G401 (cell line): ENCODE data around the gene TYSND1. TPM values are rescaled to one million over a fixed set of nuclear protein-coding genes. Genes with fewer than 3 reads are reported as not detected.
"Not testable (repeated sequence)": the region's sequence is repeated elsewhere in the genome, so short reads cannot be mapped to it uniquely, and the experiment has no call there.

Experiments
- DNase-seq: peaks from one replicate; pipeline ENCODE4 v3.0.0-alpha.2; 2015; ENCODE audit warnings: low spot score
- in situ Hi-C: cut with HindIII; loops from 2 replicates; pipeline ENCODE4 v1.10.0; 2016; ENCODE audit warnings: low sequenced_read_pairs, mixed read lengths
- total RNA-seq: library from RNA; depleted of rRNA; stranded (reverse); fragments of >200 nt; shearing (Covaris generic); gene quantifications from 2 replicates; pipeline ENCODE4 v1.2.3, GENCODE V29; 2014

TYSND1 gene
- total RNA-seq, 1 experiment from 2014 or later = 30.4 TPM

DNA sequence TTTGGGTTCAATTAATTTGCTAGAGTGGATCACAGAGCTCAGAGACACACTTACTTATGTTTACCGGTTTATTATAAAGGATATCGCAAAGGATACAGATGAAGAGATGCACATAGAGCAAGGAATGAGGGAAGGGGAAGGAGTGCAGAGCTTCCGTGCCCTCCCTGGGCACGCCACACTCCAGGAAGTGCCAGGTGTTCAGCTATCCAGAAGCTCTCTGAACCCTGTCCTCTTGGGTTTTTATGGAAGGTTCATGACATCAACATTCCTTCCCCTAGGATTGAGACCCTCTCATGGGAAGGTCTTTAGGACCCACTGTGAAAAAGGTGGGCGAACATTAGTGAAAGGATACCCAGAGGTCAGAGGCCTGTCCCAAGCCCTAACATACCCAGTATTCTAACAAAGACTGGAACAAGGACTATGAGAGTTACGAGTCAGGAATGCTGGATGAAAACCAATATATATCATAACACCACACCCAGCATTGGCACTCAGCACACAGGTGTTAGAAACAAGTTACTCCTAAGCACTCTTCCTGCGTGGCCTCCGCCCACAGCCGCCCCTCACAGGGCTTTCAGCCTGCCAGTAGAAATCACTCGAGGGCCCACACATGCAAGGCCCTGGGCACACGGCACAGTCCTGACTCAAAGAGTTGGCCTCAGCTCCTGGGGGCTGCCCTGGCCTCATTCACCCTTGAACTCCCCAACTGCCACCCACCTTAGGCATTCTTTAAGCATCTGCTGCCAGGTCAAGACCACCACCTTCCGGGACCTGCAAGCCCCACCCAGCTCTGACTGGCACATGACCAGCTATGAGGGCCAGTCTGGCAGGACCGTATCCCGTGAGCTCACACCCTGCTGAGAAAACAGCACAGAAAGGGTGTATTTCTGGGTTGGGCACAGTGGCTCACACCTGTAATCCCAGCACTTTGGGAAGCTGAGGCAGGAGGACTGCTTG, 8.3 kb downstream of the TYSND1 start:
- no peak for DNase-seq
- in situ Hi-C loops = no loop called here

DNA sequence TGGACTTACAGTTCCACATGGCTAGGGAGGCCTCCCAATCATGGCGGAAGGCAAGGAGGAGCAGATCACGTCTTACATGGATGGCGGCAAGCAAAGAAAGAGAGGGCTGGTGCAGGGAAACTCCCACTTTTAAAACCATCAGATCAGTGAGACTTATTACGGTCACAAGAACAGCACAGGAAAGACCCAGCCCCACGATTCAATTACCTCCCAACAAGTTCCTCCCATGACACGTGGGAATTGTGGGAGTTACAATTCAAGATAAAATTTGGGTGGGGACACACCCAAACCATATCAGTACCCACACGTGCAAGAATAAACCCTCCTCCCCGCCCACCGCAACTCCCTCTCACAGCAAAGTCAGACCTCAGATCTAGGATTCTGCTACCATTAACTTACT, 9.4 kb downstream of the TYSND1 start:
- DNase-seq = no peak
- in situ Hi-C loops = no loop called here

DNA sequence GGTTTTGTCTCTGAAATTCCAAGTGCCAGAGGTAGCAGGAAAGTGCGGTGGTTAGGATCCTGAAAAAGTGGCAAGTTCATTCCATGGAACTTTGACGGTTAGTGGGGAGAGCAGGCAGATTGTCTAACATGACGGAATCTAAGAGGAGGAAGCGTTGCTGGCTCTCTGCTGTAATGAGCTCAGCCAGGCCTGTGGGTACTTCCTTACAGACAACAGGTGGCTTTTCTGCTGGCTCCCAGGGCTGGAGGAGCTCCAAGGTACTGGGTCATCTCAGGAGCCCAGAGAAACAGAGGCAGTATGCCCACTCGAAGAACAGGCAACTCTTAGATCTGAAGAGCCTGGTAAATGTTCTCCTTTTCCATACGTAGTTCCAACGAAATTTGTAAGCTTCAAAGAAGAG, 10.8 kb downstream of the TYSND1 start:
- DNase-seq = peak; percentile 51

DNA sequence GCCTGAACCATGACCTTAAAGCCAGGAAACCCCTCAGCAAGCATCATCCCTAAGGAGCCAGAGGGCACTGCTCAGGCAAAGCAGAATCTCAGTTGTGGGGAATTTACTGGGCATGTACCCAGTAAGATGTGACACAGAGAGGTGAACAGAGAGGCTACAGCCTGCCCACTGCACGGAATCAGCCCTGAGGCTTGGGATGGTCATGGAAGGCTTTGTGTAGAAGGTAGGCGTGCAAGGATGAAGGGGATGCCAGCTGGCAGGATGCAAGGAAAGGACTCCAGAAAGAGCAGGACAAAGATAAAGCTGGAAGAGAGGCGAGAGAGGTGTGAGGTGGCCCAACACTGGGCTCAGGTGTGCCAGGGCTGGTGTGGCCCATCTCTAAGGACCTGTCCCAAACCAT, 11.5 kb downstream of the TYSND1 start:
- no peak for DNase-seq
- in situ Hi-C loops = no loop called here

More for the DNA sequence above, 10.8 kb downstream of the TYSND1 start:
- in situ Hi-C loops = no loop called here

DNA sequence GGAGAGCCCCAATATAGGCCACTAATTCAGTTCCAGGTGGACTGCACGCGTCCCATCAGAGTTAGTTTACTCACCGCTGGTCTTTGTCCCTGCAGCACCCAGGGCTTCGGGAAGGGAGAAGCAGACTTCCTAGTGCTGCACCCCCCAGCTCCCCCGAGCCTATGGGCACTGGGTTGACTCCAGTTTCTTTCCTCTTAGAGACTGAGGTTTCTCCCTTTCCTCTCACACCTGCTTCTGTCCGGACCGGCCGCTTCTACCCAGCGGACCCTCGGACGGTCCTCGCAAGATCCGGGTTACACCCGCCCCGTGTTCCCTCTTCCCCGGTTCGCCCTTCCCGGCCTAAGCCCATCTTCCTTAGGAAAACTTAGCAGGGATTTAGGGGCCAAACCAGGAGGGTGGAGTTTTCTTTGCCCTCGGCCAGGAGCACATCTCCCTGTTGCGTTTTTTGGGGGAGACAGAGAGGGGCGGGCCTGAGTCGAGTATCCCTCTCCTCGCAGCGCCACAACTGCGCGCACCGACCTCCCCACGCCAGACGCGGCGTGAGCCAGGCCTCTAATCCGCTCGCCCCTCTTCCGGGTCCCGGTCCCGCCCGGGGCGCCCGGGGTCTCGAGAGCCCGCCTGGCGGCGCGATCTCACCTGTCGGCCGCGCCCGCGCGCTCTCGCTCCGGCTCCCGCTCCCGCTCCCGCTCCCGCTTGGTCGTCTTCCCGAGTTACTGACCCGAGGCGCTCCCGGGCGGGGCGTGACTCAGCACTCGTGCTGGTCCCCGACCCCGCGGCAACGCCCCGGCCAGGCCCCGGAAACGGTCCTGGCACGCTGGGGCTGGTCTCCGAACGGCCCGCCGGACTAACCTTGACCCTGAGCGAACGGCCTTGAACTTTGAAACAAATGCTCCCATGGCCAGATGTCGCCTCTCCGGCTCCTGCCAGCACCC, 14.1 kb downstream of the TYSND1 start, which contains the start of gene AIFM2:
Gene AIFM2, minus strand, starts transcription at position 728 of the 932 bp plus-strand sequence. CDS start 8,741 bp downstream, outside the sequence.
- in situ Hi-C loops = no loop called here
- DNase-seq = peak; percentile 25

DNA sequence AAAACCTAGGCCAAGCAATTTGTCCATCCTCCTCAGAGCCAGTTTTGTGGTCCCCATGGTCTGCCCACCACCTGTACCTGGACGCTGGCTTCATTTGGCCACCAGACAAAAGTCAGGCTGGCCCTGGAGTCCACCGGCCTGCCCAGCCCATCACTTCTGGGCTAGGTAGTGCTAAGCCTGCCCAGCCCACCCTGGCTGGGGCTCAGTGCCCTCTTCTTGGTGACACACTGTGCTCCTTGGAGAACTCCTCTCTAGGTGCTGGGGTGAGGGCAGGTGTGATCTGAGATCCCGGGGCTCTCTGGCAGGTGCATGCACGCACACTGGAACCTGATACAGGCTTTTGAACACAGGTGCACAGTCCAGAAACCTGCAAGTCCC, 15.0 kb downstream of the TYSND1 start:
- no peak for DNase-seq
- in situ Hi-C loops = no loop called here

DNA sequence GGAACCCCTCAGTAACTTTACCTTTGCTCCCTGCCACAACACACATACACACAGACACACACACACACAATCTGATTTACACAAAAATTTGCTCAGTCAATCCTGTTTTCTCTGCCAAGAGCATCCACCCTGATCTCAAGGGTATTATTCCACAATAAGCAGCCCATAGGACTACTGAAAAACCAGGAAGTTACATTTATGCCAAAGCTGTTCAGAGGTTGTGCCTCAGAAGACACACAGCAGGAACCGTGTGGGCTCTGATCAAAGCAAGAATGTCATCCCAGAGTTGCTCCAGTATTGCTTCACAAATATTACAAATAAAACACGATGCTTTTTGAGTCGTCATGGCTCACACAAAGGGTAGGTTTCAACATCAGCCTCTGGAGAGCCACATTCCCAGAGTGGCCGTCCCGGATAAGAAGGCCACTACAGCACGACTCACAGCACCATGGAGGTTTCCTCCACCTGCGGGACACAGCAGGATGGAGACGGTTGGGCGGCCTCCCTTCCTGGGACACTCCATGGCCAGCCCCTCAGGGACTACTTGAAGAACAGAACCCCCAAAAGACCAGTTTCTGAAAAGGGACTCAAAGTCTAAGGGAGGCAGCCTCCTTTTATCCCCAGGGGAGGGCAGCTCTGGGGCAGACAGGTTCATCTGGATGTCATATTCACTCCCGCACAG, 15.5 kb downstream of the TYSND1 start:
- no peak for DNase-seq
- in situ Hi-C loops = no loop called here

DNA sequence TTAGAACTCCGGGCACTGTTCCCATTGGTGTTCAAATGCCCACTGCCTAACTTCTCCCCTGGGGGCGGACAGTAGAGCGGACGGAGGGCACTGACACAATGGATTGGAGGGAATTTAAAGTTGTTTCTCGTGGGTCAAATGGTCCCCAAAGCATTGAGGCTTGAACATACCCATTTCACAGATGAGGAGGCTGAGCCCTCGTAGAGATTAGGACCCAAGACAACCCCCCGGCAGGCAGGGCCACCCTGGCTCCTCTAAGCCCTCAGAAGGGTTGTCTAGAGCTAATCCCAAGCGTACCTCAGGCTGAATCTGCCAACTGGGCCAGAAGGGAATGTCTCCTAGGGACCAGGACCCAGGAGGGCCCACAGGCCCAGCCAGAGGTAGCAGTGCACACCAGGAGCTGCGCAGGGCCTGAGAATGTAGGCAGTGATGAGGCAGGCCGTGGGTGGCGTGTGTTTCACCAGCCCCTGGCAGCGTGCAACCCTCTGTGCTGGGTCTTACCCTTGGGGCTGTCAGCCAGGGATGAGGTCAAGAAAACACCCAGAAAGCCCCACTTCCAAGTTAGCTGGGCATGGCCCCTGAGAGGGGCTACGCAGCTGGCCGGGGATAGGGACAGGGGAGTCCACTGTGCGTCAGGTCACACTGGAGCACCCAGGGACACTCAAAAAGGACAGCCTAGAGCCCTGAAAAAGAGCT, 19.7 kb downstream of the TYSND1 start:
- no peak for DNase-seq
- in situ Hi-C loops = no loop called here

DNA sequence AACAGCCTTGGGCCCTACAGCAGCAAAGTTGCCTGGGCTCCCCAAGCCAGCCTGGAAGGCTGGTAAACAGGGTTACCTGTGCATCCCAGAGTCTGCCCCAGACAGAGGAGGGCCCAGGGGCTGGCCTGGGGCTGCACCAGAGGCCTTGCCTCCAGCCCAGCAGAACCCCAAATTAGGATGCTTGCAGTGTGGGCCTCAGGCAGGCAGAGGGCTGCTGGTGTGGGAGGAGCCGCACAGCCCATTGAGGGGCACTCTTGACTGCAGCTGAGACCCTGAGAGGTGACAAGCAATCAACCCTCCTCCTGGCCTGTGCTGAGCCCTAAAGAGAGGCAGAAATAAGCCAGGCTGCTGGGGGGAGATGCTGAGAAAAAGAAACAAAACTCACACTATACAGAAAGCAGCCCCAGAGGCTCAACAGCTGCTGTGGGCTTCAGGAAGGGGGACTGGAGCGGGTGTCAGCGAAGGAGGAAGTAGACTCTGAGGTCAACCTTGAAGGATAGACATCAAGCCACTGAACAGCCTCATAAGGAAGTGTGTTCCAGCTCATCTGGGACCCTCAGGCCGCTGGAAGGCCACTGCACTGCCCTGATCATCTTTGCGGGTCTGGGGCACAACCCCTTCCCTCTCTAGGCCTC, 20.5 kb downstream of the TYSND1 start:
- DNase-seq = no peak
- in situ Hi-C loops = no loop called here

DNA sequence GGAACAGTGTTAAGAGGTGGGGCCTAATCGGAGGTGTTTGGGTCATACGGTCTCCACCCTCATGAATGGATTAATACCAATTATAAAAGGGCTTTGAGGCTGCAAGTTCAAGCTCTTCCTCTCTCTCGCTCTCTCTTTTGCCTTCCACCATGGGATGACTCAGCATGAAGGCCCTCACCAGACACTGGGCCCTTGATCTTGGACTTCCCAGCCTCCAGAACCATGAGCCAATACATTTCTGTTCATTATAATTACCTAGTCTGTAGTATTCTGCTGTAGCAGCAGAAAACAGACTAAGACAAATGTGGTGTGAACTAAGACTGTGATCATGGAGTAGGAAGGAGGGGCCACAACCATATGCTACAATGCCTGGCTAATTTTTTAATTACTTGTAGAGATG, 21.6 kb downstream of the TYSND1 start:
- no peak for DNase-seq
- in situ Hi-C loops = no loop called here

DNA sequence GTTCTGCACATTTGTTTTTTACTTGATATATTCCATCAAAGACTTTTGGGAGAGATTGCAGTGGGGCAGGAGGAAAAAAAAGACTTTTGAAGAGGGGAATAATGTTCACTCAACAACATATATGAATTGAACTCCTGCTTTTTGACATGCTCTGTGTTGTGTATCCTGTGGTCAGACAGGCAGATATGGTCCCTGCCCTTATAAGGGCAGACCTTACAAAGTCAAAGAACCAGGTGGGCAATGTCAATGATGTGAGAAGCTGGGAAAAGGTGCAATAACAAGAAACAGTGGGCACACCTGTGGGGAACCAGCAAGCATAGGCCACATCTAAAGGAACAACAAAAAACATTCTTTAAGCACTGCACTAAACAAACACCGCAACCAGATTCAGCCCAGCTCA, 22.1 kb downstream of the TYSND1 start:
- in situ Hi-C loops = no loop called here
- no peak for DNase-seq

DNA sequence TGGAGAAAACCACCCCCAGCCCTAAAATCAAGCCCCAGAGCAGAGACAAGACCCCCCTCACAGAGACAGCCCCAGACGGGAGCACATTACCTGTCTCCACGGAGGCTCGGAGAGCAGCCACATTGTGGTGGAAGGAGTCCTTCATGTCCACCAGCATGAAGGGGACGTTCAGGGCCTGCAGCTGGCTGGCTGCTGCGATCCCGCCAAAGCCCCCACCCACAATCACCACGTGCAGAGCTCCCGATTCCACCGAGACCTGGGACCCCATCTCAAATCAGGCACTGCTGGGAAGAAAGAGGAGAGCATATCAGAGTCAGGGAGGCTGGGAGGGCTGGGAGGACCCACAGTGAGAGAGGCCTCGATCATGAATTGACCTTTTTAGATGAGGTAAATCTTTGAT, 22.7 kb downstream of the TYSND1 start:
- in situ Hi-C loops = no loop called here
- no peak for DNase-seq

DNA sequence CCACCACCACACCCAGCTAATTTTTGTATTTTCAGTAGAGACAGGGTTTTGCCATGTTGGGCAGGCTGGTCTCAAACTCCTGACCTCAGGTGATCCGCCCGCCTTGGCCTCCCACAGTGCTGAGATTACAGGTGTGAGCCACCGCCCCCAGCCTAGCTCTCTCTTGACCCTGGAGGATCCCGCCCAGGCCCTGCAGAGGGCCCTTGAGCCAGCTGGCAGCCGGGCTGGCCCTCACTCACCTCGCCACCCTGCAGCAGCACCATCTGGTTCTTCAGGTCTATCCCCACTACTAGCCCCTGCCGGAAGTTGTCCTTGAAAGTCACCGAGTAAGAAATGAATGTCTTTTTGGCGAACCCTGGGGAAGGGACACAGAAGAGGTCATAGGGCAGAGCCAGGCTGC, 23.3 kb downstream of the TYSND1 start:
- in situ Hi-C loops, DNase-seq: not testable (repeated sequence)

DNA sequence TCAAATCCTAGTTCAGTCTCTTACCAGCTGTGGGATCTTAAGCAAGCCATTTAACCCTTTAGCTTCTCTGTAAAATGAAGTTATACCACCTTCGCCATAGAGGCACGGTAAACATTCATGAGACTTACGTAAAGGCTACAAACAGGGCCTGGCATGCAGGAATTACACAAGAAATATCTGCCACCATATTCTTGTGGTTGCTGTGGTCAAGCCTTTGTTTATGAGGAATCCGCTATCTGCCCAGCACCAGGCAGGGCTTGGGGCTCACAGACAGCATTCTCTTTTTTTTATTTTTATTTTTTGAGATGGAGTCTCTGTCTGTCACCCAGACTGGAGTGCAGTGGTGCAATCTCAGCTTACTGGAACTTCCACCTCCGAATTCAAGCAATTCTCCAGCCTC, 23.8 kb downstream of the TYSND1 start:
- no peak for DNase-seq
- in situ Hi-C loops = no loop called here

DNA sequence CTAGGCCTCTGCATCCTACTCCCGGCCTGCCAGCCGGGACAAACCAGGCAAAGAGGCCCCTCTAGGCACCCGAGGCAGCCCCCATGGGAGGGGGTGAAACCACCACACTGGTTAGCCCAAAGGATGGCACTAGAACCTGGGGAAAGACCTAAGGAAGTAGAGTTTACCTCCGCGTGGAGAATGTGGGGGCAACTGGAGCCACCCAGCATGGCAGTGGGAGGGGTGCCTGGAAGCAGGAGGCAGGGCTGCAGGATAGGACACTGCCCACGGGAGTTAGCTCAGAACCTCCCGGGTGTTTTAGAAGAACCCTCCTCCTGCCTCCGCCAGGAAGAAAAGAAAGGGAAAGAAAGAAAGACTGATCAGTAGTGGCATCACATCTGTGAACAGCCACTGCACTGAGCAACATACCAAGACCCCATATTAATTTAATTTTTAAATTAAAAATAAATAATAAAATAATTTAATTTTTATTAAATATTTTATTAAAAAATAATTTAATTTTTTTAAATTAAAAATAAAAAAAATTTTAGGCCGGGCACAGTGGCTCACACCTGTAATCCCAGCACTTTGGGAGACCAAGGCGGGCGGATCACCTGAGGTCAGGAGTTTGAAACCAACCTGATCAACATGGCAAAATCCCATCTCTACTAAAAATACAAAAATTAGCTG, 25.1 kb downstream of the TYSND1 start:
- in situ Hi-C loops = no loop called here
- no peak for DNase-seq

DNA sequence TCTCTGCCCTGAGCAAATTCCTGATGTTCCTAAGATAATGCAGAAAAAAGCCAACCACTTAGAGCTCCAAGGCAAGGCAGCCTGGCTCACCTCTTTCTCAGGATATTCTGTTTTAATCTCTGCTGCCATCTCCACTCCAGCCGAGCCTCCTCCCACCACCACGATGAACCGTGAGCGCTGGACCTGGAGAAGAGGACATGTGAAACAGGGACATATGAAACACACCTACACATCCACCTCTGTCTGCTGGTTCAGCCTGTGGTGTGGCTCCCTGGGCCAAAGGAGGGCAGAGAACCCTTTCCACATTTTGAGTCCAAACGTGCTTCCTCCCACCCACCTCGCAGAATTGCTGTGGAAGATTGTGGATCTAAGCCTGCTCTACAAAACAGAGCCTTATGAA, 26.1 kb downstream of the TYSND1 start:
- no peak for DNase-seq
- in situ Hi-C loops = no loop called here

DNA sequence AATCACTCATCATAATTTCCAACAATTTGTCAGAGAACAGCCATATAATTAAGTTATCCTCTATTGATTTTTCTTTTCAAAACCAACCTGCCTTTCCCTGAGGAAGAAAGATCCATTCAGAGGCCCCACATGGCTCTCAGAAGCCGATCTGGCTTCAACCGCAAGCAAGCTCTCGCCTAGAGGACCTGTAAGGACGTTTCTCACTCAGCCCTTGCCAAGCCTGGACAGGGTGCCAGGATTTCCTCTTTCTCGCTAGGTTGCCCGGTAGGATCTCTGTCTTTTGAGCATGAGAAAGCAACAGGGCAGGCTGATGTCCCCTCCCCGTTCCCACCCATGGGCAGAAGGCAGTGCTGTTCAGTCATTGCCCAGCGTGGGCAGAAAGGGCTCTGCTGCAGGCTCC, 26.9 kb downstream of the TYSND1 start:
- in situ Hi-C loops = no loop called here
- DNase-seq = no peak

DNA sequence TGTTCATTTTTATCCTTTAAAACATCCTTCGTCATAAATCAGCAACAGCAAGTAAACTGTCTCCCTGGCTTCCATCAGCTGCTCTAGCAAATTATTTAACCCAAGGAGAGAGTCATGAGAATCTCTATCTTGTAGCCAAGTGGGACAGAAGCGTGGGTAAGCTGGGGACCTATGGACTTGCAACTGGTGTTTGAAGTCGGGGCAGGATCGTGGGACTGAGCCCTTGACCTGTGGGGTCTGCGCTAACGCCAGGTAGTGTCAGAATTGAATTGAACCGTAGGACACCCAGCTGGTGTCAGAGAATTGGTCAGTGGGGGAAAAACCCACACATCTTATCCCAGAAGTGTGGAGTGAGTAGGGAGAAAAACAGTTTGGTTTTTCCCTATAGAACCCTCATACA, 27.3 kb downstream of the TYSND1 start:
- no peak for DNase-seq
- in situ Hi-C loops = no loop called here
